ENCODE results near the gene TGDS. TPM values are rescaled to one million over a fixed set of nuclear protein-coding genes. Genes with fewer than 3 reads are reported as not detected.

TGDS gene
- total RNA-seq, 3 donors from 2014 or later (not counting 1 experiment from before 2014, with no cell fraction given), result 6.9 to 9.0 (median 7.7) TPM

DNA sequence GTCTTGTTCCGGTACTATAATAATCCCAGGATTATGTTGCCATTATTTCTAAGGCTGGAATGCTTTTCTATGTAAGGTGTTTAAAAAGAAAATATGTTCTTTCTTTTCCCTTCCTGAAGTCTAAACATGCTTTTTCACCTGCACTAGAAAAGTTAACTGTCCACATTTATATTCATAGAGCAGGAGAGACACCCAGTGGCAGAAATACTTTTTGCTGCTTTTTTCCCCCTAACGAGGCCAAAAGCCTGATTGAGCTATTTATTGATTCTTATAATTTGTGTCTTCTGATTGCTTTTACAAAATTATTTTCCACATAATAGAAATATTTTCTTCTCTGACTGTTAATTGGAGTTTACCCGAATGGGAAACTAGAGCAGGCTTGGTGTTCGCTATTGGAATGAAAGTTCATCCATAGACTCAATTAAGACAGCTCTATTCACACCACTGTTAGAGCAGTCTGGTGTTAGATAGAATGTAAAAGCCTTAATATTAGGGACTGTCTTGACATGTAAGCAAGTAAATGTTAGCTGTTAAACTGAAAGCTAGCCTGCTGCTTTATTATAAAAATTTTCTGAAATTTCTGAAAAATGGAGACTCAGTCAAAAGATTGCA, 21.5 kb upstream of the TGDS start:
- intact Hi-C loops (cut with micrococcal nuclease), result loop anchor here (1.0 kb wide), 1 partner anchor 182 kb away; no protein-coding TSS in a partner anchor
- Histone ChIP-seq H3K27ac (ENCODE audit: low read length) (no peak overlapping the region), H3K4me3 (ENCODE audit: low read length) (no peak overlapping the region), H3K36me3 (ENCODE audit: control insufficient read depth, insufficient read depth, low read length) (peaks cover 19% of the 10 kb centered on the region), H3K4me1 (ENCODE audit: control insufficient read depth, insufficient read depth, low read length) (no peaks in the 10 kb centered on the region), H3K9me3 (ENCODE audit: control insufficient read depth, insufficient read depth, low read length) (no peaks in the 10 kb centered on the region), H3K27me3 (ENCODE audit: control insufficient read depth, insufficient read depth, low read length) (no peaks in the 10 kb centered on the region)
- Mint-ChIP-seq H3K27ac (no peak overlapping the region), H3K9me3 (no peaks in the 10 kb centered on the region), H3K4me1 (peaks cover 0 to 5% of the 10 kb centered on the region in 2 donors), H3K36me3 (no peaks in the 10 kb centered on the region), H3K4me3 (no peak overlapping the region), H3K27me3 (ENCODE audit: low read depth in 2 of 2) (no peaks in the 10 kb centered on the region)
- ATAC-seq (peak in 2 of 3 donors; percentile 50 to 57), DNase-seq (peak in 1 of 2 donors; percentile 73)
- WGBS (ENCODE audit: insufficient coverage), result no CpG with 5 or more reads among the region's 4 CpGs
- TF ChIP-seq, protein P1, sequence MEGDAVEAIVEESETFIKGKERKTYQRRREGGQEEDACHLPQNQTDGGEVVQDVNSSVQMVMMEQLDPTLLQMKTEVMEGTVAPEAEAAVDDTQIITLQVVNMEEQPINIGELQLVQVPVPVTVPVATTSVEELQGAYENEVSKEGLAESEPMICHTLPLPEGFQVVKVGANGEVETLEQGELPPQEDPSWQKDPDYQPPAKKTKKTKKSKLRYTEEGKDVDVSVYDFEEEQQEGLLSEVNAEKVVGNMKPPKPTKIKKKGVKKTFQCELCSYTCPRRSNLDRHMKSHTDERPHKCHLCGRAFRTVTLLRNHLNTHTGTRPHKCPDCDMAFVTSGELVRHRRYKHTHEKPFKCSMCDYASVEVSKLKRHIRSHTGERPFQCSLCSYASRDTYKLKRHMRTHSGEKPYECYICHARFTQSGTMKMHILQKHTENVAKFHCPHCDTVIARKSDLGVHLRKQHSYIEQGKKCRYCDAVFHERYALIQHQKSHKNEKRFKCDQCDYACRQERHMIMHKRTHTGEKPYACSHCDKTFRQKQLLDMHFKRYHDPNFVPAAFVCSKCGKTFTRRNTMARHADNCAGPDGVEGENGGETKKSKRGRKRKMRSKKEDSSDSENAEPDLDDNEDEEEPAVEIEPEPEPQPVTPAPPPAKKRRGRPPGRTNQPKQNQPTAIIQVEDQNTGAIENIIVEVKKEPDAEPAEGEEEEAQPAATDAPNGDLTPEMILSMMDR (IDR thresholded peaks at IDR 0.05), result peak; percentile 63

DNA sequence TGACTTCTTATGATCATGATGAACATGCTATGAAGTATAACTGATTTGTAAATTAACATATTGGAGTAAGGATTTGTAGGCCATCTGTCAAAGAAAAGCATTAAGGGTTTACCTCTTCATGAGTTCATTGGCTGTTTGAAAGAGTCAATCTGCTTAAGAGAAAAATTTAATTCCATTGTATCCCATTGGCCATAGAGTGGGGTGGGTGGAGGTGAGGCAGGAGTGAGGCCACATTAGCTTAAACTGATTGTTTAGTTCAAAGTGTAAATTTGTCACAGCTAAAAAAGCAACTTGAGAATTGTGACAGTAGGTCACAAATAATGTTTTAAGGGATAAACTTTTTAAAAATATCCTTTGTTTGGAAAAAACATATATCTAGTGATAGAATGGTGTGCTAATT, 17.1 kb upstream of the TGDS start:
- no peaks in the 10 kb centered on the region for H3K27me3 ChIP-seq (ENCODE audit: control insufficient read depth, insufficient read depth, low read length)
- Mint-ChIP-seq H3K4me3 (no peak overlapping the region), H3K36me3 (no peaks in the 10 kb centered on the region), H3K9me3 (no peaks in the 10 kb centered on the region), H3K4me1 (peaks cover 0 to 5% of the 10 kb centered on the region in 2 donors), H3K27me3 (ENCODE audit: low read depth in 2 of 2) (no peaks in the 10 kb centered on the region), H3K27ac (no peak overlapping the region)
- ATAC-seq (no peak), DNase-seq (no peak)
- no peak overlapping the region for H3K27ac ChIP-seq (ENCODE audit: low read length)
- no peaks in the 10 kb centered on the region for H3K4me1 ChIP-seq (ENCODE audit: control insufficient read depth, insufficient read depth, low read length)
- peaks cover 12% of the 10 kb centered on the region for H3K36me3 ChIP-seq (ENCODE audit: control insufficient read depth, insufficient read depth, low read length)
- TF ChIP-seq, protein P1 (IDR thresholded peaks at IDR 0.05), result no peak
- intact Hi-C loops (cut with micrococcal nuclease), result no loop called here
- H3K9me3 ChIP-seq (ENCODE audit: control insufficient read depth, insufficient read depth, low read length), result no peaks in the 10 kb centered on the region
- H3K4me3 ChIP-seq (ENCODE audit: low read length), result no peak overlapping the region

DNA sequence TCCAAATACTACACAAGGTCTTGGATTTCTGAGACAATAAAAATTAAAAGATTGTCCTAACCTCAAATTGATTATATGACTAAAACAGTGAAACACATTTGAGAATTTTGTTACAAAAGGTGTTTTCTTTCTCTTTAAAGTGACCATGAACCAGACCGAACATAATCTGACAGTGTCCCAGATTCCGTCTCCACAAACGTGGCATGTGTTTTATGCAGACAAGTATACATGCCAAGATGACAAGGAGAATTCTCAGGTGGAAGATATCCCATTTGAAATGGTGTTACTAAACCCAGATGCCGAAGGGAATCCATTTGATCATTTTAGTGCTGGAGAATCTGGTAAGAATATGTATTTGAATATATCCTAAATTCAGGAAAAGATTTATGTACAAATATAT, 16.1 kb upstream of the TGDS start:
- H3K4me1 Mint-ChIP-seq, result peaks cover 4 to 10% of the 10 kb centered on the region in 2 donors
- Histone ChIP-seq H3K4me3 (ENCODE audit: low read length) (no peak overlapping the region), H3K36me3 (ENCODE audit: control insufficient read depth, insufficient read depth, low read length) (peaks cover 12% of the 10 kb centered on the region), H3K27ac (ENCODE audit: low read length) (no peak overlapping the region), H3K27me3 (ENCODE audit: control insufficient read depth, insufficient read depth, low read length) (no peaks in the 10 kb centered on the region), H3K4me1 (ENCODE audit: control insufficient read depth, insufficient read depth, low read length) (no peaks in the 10 kb centered on the region), H3K9me3 (ENCODE audit: control insufficient read depth, insufficient read depth, low read length) (no peaks in the 10 kb centered on the region)
- TF ChIP-seq, protein P1 (IDR thresholded peaks at IDR 0.05), result no peak
- no peak for DNase-seq
- 95% methylated on average over 4 of the region's 4 CpGs for WGBS (ENCODE audit: insufficient coverage)
- no peak for ATAC-seq
- H3K9me3 Mint-ChIP-seq, result no peaks in the 10 kb centered on the region
- H3K27me3 Mint-ChIP-seq (ENCODE audit: low read depth in 2 of 2), result no peaks in the 10 kb centered on the region
- H3K4me3 Mint-ChIP-seq, result no peak overlapping the region
- peaks cover 3% of the 10 kb centered on the region for H3K36me3 Mint-ChIP-seq
- intact Hi-C loops (cut with micrococcal nuclease), result no loop called here
- H3K27ac Mint-ChIP-seq, result no peak overlapping the region

DNA sequence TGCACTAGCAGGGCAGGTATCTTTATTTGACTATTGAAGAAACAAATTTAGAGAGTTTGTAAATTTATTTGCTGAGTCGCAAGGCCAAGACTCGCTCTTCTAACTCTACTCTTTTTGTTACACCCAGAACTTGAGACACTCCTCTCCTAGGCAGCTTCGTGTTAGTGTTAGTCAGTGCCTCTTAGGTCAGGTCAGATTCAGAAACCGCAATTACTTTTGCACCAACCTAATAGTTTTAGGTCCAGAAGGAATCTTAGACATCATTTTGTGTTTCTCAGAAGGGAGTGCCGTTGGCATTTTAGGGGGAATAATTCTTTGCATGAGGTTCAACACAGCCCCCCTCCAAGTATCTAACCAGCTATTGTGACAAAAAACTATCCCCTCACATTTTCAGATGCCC, 14.5 kb upstream of the TGDS start:
- no peak overlapping the region for H3K4me3 ChIP-seq (ENCODE audit: low read length)
- Mint-ChIP-seq H3K4me1 (peaks cover 8 to 13% of the 10 kb centered on the region in 2 donors), H3K9me3 (no peaks in the 10 kb centered on the region), H3K27me3 (ENCODE audit: low read depth in 2 of 2) (no peaks in the 10 kb centered on the region), H3K27ac (no peak overlapping the region), H3K36me3 (peaks cover 11% of the 10 kb centered on the region), H3K4me3 (no peak overlapping the region)
- no peak overlapping the region for H3K27ac ChIP-seq (ENCODE audit: low read length)
- WGBS (ENCODE audit: insufficient coverage), result 100% methylated on average over 4 of the region's 5 CpGs
- DNase-seq, result no peak
- ATAC-seq, result no peak
- TF ChIP-seq, protein P1 (IDR thresholded peaks at IDR 0.05), result no peak
- H3K4me1 ChIP-seq (ENCODE audit: control insufficient read depth, insufficient read depth, low read length), result no peaks in the 10 kb centered on the region
- intact Hi-C loops (cut with micrococcal nuclease), result no loop called here
- H3K36me3 ChIP-seq (ENCODE audit: control insufficient read depth, insufficient read depth, low read length), result peaks cover 19% of the 10 kb centered on the region
- H3K9me3 ChIP-seq (ENCODE audit: control insufficient read depth, insufficient read depth, low read length), result no peaks in the 10 kb centered on the region
- H3K27me3 ChIP-seq (ENCODE audit: control insufficient read depth, insufficient read depth, low read length), result no peaks in the 10 kb centered on the region

Data from natural killer cell (primary cell).